HG02981 (cell line): ENCODE data around the gene TIAL1.
"Not testable (repeated sequence)": the region's sequence is repeated elsewhere in the genome, so short reads cannot be mapped to it uniquely, and the experiment has no call there.

ENCODE experiments used
- ATAC-seq: cut with Tn5 transposase; IDR thresholded peaks from one replicate; pipeline ENCODE4 v1.9.1; 2021; ENCODE audit warnings: mild to moderate bottlenecking, moderate library complexity; ENCODE audit not compliant: unreplicated experiment

TIAL1 gene

GRCh38 chr10:119614686-119615085 lies 17.9 kb upstream of the TIAL1 start:
- ATAC-seq, result no peak

DNA sequence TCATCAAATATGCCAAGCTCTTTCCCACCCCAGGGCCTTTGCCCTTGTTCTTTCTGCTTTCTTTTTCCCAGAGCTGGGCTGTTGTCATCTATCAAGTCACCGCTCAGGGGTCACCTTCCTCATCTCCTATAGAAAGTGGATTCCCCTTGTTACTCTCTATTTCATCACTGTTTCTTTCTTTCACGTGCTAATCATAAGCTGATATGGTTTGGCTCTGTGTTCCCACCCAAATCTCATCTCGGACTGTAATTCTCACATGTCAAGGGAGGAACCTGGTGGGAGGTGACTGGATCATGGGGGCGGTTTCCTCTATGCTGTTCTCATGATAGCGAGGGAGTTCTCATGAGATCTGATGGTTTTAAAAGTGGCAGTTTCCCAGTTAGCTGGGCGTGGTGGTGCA lies 17.0 kb upstream of the TIAL1 start:
- no peak for ATAC-seq

DNA sequence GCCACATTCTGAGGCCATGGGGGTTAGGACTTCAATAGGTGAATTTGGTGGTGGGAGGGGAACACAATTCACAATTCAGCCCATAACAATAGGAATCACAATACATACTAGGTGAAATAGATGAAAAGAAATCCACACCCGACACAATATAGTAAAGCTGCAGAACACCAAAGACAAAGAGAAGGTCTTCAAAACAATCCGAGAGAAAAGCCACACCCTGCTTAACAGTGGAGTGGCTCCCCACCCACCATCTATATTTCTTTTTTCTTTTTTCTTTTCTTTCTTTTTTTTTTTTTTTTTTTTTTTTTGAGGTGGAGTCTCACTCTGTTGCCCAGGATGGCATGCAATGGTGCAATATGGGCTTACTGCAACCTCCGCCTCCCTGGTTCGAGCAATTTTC lies 14.7 kb upstream of the TIAL1 start:
- no peak for ATAC-seq

- no peak for ATAC-seq
These were observed 12.8 kb upstream of the TIAL1 start for GRCh38 chr10:119609516-119609915.

DNA sequence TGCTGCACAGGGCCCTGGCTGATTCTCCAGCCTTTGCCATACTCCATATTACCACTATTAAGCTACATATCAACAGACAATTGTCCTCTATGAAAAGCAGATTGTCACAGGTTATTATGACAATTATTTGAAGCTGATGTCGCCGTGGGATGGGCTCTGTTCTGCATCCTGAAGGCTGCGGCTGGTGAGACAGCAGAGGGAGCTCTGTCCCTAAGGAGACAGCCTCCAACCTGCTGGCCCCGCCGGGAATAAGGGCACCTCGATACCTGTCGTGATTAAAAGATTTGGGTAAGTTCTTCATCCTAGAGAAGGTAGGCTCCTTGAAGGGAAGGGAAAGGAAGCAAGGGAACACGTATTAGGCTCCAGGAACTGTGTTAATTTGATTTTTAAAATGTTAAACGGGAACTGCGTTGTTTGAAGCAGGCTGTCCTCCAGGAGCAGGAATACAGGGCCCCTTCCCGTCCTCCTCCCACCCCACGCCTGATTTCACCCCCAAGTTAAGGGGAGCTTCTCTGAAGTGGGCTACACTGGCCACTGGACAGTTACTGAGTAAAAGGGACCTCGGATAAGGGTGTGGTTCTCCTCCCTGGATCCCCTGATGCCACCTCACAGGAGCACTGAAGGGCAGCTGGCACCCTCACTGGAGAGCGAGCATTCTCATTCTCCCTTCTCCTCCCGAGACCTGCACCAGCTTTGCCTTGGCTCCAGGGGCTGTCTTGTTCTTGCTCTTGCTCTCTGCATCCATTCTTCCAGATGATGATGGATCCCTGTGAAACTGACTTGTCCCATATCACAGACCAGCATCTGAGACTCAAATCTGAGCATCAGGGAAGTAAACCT lies 11.8 kb upstream of the TIAL1 start:
- no peak for ATAC-seq

DNA sequence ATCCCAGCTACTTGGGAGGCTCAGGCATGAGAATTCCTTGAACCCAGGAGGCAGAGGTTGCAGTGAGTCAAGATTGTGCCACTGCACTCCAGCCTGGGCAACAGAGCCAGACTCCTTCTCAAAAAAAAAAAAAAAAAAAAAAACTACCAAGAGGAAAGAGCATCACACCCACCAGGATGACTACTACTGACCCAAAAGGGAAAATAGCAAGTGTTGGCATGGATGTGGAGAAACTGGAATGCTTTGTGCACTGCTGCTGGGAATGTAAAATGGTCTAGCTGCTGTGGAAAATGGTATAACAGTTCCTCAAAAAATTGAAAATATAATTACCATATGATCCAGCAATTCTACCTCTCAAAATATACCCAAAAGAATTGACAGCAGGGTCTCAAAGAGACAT lies 7.7 kb upstream of the TIAL1 start:
- no peak for ATAC-seq

DNA sequence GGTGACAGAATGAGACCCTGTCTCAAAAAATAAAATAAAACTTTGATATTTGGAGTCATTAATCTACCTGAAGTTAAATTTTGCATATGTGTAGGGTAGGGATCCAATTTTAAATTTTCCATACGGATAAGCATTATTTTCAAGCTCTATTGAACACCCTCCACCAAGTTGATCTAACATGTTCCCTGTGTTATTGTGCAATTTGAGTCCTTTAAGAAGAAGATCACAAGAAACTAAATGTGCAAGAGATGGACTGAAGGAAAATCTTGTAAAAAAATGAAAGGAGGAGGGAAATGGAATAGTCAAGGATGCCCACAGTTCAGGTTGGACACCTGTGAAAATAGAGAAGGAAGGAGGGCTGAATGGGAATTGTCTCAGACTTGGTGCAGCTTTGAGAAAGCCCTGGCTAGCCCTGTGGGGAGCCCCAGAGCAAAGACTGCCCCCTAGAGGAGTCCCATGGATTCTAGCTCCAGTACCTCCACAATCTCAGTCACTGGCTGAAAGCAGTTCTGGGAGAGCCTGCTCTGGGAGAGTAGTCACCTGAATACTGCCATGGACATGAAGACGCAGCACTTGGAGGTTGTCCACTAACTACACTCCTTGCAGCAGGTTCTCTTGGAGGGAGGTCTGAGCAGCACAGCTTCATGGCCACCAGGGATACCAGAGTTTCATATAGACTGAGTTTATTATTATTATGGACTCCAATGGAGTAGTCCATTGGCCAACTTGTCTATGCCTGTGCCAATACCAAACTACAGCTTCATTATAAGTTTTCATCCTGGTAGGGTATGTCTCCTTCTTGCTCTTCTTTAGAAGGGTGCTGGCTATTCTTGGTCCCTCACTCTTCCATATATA lies 5.7 kb upstream of the TIAL1 start:
- ATAC-seq, result no peak

- no peak for ATAC-seq
These were observed 1.6 kb upstream of the TIAL1 start for GRCh38 chr10:119598397-119598796.

DNA sequence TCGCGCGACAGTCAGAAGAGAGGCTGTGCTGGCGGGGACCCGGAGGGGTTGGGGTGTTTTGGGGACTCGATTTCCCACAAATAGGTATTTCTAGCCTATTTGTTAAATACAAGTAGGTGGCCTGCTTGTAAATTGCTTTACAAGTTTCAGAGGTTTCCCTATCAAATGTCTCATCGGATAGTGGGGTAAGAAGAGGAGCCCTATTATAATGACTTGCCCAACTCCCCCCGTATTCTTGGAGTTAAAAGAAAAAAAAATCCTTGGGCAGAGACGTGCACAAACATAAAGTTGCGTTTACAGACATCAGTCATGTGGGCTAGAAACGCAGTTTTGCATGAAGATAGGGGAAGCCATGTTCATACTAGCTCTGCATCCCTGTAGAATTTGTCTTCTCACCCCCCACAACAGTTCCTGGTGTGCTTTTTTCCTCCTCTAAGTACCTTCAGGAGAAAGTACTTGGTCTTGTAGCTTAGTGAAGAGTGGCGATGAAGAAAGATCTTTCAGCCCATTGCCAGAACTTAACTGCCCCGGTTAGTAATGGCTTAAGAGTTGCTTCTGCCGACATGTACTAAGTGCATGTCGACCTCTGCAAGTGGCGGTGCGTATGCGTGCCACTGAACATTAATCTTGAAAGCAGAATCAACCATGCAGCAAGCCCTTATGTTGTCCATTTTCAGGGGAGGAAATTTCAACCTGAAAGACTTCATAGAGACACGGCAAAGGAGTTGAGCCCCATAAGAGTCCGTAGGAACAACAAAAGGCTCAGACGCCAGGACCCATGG lies 832 bp upstream of the TIAL1 start:
- no peak for ATAC-seq

GRCh38 chr10:119595676-119596515 lies 868 bp downstream of the TIAL1 start:
- ATAC-seq, result no peak

- ATAC-seq, result no peak
These were observed 1.6 kb downstream of the TIAL1 start for GRCh38 chr10:119595134-119595675.

DNA sequence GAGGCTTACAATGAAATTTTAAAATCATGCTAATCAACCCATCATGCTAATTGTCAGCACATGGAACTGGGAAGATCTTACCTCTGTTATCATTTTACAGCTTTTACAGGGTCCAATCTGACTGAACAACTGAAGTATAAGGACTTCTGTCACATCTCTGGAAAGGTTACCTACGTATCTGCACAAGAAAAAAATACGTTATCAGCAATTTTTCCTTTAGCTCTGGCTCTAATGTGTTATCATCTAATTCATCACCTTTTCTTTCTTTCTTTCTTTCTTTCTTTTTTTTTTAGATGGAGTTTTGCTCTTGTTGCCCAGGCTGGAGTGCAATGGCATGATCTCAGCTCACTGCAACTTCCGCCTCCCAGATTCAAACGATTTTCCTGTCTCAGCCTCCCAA lies 8.7 kb downstream of the TIAL1 start:
- no peak for ATAC-seq

GRCh38 chr10:119578355-119578754 lies 18.4 kb downstream of the TIAL1 start:
- ATAC-seq, result no peak

- no peak for ATAC-seq
These were observed 20.8 kb downstream of the TIAL1 start for GRCh38 chr10:119575991-119576390.

DNA sequence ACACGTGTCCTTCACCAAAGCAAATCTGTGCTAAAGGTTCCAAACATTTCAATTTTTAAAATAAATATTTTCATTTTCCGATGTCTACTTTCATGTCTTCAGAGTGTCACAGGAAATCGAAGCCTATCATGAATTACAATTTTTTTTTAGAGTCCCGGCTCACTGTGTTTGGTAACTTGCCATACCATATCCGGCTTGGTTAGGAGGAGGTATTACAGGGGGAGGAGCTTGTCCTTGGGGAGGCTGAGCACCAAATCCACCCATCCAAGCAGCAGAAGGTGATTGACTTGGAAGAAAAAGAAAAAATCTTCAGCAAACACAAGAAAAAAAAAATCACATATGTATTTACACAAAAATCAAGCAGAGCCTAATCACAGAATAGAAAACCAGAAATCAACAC lies 21.3 kb downstream of the TIAL1 start:
- ATAC-seq, result no peak

- no peak for ATAC-seq
These were observed 28.8 kb downstream of the TIAL1 start for GRCh38 chr10:119567978-119568377.

DNA sequence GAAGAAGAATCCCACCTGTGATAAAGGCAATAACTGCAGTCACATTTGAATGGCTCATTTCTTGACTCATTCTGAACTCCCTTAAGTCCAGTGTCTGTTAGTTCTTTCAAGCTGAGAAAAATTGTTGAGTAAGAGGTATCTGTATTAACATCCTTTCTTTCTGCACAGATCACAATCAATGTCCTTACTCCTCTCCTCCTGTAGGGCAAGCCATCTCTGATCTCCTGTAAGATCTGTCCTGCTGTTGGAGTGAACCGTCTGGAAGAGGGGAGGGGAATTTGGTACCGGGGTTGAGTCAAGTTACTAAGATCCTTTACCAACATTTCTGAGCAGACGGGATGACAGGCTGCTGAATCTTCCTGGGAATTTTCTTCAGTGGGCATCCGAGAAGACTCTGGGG lies 34.7 kb downstream of the TIAL1 start:
- no peak for ATAC-seq

DNA sequence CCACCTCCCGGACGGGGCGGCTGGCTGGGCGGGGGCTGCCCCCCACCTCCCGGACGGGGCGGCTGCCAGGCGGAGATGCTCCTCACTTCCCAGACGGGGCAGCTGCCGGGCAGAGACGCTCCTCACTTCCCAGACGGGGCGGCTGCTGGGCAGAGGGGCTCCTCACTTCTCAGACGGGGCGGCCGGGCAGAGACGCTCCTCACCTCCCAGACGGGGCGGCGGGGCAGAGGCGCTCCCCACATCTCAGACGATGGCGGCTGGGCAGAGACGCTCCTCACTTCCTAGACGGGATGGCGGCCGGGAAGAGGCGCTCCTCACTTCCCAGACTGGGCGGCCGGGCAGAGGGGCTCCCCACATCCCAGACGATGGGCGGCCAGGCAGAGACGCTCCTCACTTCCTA lies 37.3 kb downstream of the TIAL1 start:
- ATAC-seq, result not testable (repeated sequence)

DNA sequence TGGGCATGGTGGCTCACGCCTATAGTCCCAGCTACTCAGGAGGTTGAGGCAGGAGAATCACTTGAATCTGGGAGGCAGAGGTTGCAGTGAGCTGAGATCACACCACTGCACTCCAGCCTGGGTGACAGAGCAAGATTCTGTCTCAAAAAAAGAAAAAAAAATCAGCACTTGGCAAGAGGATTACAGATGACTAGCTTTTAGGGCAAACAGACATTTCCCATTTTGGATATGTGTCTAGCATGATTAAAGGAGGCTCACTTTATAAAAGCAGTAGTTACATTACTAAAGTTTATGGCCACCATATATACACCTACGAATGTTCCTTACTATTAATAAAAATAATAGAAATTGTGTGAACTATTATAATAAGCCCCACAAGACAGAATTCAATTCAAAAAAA lies 40.7 kb downstream of the TIAL1 start:
- not testable (repeated sequence) for ATAC-seq

DNA sequence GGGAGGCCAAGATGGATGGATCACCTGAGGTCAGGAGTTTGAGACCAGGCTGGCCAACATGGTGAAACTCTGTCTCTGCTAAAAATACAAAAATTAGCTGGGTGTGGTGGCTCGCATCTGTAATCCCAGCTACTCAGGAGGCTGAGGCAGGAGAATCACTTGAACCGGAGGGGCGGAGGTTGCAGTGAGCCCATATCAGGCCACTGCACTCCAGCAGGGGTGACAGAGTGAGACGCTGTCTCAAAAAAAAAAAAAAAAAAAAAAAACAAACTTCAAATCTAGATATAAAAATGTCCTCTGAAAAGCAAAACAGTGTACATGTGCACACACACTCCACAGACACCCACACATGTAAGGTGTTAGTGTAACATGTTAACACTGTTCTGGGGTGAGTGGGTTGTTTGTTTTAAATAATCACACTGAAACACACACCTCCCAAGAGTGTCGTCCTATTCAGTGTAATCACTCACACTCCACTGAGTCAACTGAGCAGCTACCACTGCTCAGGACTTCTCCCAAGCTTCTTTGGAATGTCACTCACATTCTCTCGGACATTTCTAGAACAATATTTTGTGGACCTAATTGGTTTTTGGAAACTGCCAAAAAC lies 41.5 kb downstream of the TIAL1 start:
- ATAC-seq, result no peak
